HG02852 (cell line): ENCODE data around the gene CYP3A5.
"Not testable (repeated sequence)": the region's sequence is repeated elsewhere in the genome, so short reads cannot be mapped to it uniquely, and the experiment has no call there.

Experiments
- ATAC-seq: cut with Tn5 transposase; IDR thresholded peaks from one replicate; pipeline ENCODE4 v1.9.1; 2021; ENCODE audit warnings: mild to moderate bottlenecking, moderate library complexity; ENCODE audit not compliant: unreplicated experiment

The CYP3A5 gene

GRCh38 chr7:99679400-99680191 lies at the start of gene CYP3A5:
Gene CYP3A5 (minus strand): TSS chr7:99679996. CDS start chr7:99679896, 100 bp downstream.
- ATAC-seq, result no peak

GRCh38 chr7:99728615-99729014 lies 48.8 kb upstream of the CYP3A5 start:
- ATAC-seq, result no peak

GRCh38 chr7:99723201-99723600 lies 43.4 kb upstream of the CYP3A5 start:
- not testable (repeated sequence) for ATAC-seq

- ATAC-seq, result no peak
Measured at GRCh38 chr7:99720800-99721595, 41.2 kb upstream of the CYP3A5 start.

GRCh38 chr7:99719996-99720769 lies 40.4 kb upstream of the CYP3A5 start:
- no peak for ATAC-seq

- no peak for ATAC-seq
Measured at GRCh38 chr7:99713995-99714570, 34.3 kb upstream of the CYP3A5 start.

- no peak for ATAC-seq
Measured at GRCh38 chr7:99709838-99710578, 30.2 kb upstream of the CYP3A5 start.

- ATAC-seq, result no peak
Measured at GRCh38 chr7:99709260-99709659, 29.5 kb upstream of the CYP3A5 start.

- ATAC-seq, result no peak
Measured at GRCh38 chr7:99707096-99707495, 27.3 kb upstream of the CYP3A5 start.

- no peak for ATAC-seq
Measured at GRCh38 chr7:99699946-99700345, 20.1 kb upstream of the CYP3A5 start.

GRCh38 chr7:99698867-99699730 lies 19.3 kb upstream of the CYP3A5 start:
- not testable (repeated sequence) for ATAC-seq

- ATAC-seq, result no peak
Measured at GRCh38 chr7:99694912-99695304, 15.1 kb upstream of the CYP3A5 start.

- ATAC-seq, result no peak
Measured at GRCh38 chr7:99694201-99694911, 14.6 kb upstream of the CYP3A5 start.

GRCh38 chr7:99693427-99694200 lies 13.8 kb upstream of the CYP3A5 start:
- no peak for ATAC-seq

GRCh38 chr7:99693100-99693426 lies 13.3 kb upstream of the CYP3A5 start:
- ATAC-seq, result no peak

- not testable (repeated sequence) for ATAC-seq
Measured at GRCh38 chr7:99692563-99692962, 12.8 kb upstream of the CYP3A5 start.

GRCh38 chr7:99691658-99692057 lies 11.9 kb upstream of the CYP3A5 start:
- not testable (repeated sequence) for ATAC-seq

- not testable (repeated sequence) for ATAC-seq
Measured at GRCh38 chr7:99690918-99691317, 11.1 kb upstream of the CYP3A5 start.
